Measurements from ENCODE around the gene PAX7. TPM values are rescaled to one million over a fixed set of nuclear protein-coding genes. Genes with fewer than 3 reads are reported as not detected.

PAX7 gene
- total and polyA plus RNA-seq, 9 of the 15 experiments (the other 6 are each of a cell fraction or from before 2014, with no cell fraction given), result not detected

- no peak for TF ChIP-seq CHD7 (IDR thresholded peaks at IDR 0.05; ENCODE audit: low read depth, low read length)
- no peak for TF ChIP-seq CTBP1 (IDR thresholded peaks at IDR 0.05; ENCODE audit: borderline replicate concordance)
- no peak for TF ChIP-seq CTCFL (IDR thresholded peaks at IDR 0.05; ENCODE audit: borderline replicate concordance, insufficient read depth, low read depth, low read length, poor library complexity, severe bottlenecking)
Measured at GRCh38 chr1:18670868-18671225, 40.2 kb downstream of the PAX7 start (continued).
